ENCODE data around the gene NKAIN2. TPM values are rescaled to one million over a fixed set of nuclear protein-coding genes. Genes with fewer than 3 reads are reported as not detected.

The NKAIN2 gene
- total RNA-seq, 1 experiment from 2014 or later: not detected

GRCh38 chr6:124368131-124368530 lies 564.5 kb downstream of the NKAIN2 start:
- no peaks in the 10 kb centered on the region for H3K9me2 ChIP-seq (ENCODE audit: insufficient read depth)
- H3K27me3 ChIP-seq (ENCODE audit: insufficient read depth, low read length): 0 out of 2 replicates have a peak, but pooled peaks cover 4% of the 10 kb centered on the region
- POLR2A ChIA-PET: no interaction called here
- H3K36me3 ChIP-seq (ENCODE audit: control insufficient read depth in 1 of 2, insufficient read depth in 2 of 2, low read length in 2 of 2): no peaks in the 10 kb centered on the region
- no peak overlapping the region for H3K27ac ChIP-seq (ENCODE audit: low read depth, low read length)
- RAD21 ChIA-PET (ENCODE audit: low non-redundant PET in 1 of 2, low total read pairs in 2 of 2, uncharacterized antibody in 2 of 2, unreplicated experiment in 2 of 2): no interaction called here
- H3K9ac ChIP-seq (ENCODE audit: low read length): no peak overlapping the region
- CTCF ChIA-PET: no interaction called here
- no peak overlapping the region for H2AFZ ChIP-seq (ENCODE audit: low read depth, low read length, poor library complexity, severe bottlenecking)
- no peaks in the 10 kb centered on the region for H3K9me3 ChIP-seq (ENCODE audit: control insufficient read depth in 1 of 2, insufficient read depth in 1 of 2, low read depth in 1 of 2, low read length in 2 of 2)
- no peaks in the 10 kb centered on the region for H3K79me2 ChIP-seq (ENCODE audit: insufficient read depth, low read length)
- H3K4me3 ChIP-seq (replicated peaks in 1 of 2; ENCODE audit: low read depth in 1 of 2, low read length in 2 of 2): no peak overlapping the region
- DNase-seq (ENCODE audit: low read depth, low spot score): no peak
- H4K20me1 ChIP-seq (ENCODE audit: insufficient read depth): no peaks in the 10 kb centered on the region; the same call in 1 of the 2 replicates
- TF ChIP-seq ELF1 (IDR thresholded peaks at IDR 0.05; ENCODE audit: borderline replicate concordance, low read depth) (no peak), SRF (IDR thresholded peaks at IDR 0.05; ENCODE audit: low read depth) (no peak), SIN3A (IDR thresholded peaks at IDR 0.05; ENCODE audit: low read depth) (no peak), REST (IDR thresholded peaks at IDR 0.05; ENCODE audit: low read depth) (no peak), MAX (IDR thresholded peaks at IDR 0.05) (no peak), POLR2AphosphoS5 (IDR thresholded peaks at IDR 0.05; ENCODE audit: low read depth, low read length) (no peak)
- BruUV-seq (replicated peaks): no TSS peak
- no peaks in the 10 kb centered on the region for H3K4me1 ChIP-seq (ENCODE audit: control insufficient read depth in 1 of 2, insufficient read depth in 2 of 2, low read length in 2 of 2)
- H3K4me2 ChIP-seq (ENCODE audit: low read length): no peak overlapping the region
- no peak for ATAC-seq
- intact Hi-C loops (cut with micrococcal nuclease): no loop called here

DNA sequence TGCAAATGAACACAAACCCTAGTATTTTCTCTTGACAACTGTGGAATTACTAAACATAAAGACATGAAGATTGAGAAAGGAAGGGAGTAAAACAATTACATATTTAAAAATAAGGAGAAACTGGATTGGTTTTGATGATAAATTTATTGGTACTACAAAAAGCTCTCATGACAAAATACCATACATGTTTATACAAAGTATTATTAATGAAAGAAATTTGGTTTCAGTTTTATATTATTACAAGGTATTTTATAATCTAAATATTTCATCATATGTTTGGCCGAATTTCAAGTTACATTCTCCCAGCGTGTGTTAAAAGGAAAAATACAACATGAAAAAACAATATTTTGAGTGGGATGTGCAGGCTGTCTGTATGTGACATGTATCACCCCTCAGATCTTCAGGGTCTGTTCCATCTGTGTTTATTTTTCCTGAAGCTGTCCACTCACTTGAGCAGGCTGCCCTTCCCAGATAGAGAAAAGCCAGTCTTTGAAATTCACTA lies 568.4 kb downstream of the NKAIN2 start:
- Histone ChIP-seq H2AFZ (ENCODE audit: low read depth, low read length, poor library complexity, severe bottlenecking) (no peak overlapping the region), H3K4me2 (ENCODE audit: low read length) (no peak overlapping the region), H3K27ac (ENCODE audit: low read depth, low read length) (no peak overlapping the region), H3K36me3 (ENCODE audit: control insufficient read depth in 1 of 2, insufficient read depth in 2 of 2, low read length in 2 of 2) (no peaks in the 10 kb centered on the region), H3K9ac (ENCODE audit: low read length) (no peak overlapping the region), H3K27me3 (ENCODE audit: insufficient read depth, low read length) (0 out of 2 replicates have a peak, but pooled peaks cover 4% of the 10 kb centered on the region), H3K9me3 (ENCODE audit: control insufficient read depth in 1 of 2, insufficient read depth in 1 of 2, low read depth in 1 of 2, low read length in 2 of 2) (no peaks in the 10 kb centered on the region), H3K4me1 (ENCODE audit: control insufficient read depth in 1 of 2, insufficient read depth in 2 of 2, low read length in 2 of 2) (no peaks in the 10 kb centered on the region), H3K4me3 (replicated peaks in 1 of 2; ENCODE audit: low read depth in 1 of 2, low read length in 2 of 2) (no peak overlapping the region), H3K9me2 (ENCODE audit: insufficient read depth) (no peaks in the 10 kb centered on the region), H3K79me2 (ENCODE audit: insufficient read depth, low read length) (no peaks in the 10 kb centered on the region), H4K20me1 (ENCODE audit: insufficient read depth) (no peaks in the 10 kb centered on the region; the same call in 1 of the 2 replicates)
- DNase-seq (ENCODE audit: low read depth, low spot score) (no peak), ATAC-seq (no peak)
- intact Hi-C loops (cut with micrococcal nuclease): no loop called here
- BruUV-seq (replicated peaks): no TSS peak
- POLR2A ChIA-PET: no interaction called here
- TF ChIP-seq JUND (IDR thresholded peaks at IDR 0.05) (no peak), MAX (IDR thresholded peaks at IDR 0.05) (no peak), REST (IDR thresholded peaks at IDR 0.05; ENCODE audit: low read depth) (no peak), EGR1 (IDR thresholded peaks at IDR 0.05; ENCODE audit: low read depth) (no peak), POLR2A (IDR thresholded peaks at IDR 0.05; ENCODE audit: borderline replicate concordance, extremely low read depth, insufficient read depth, insufficient read length) (no peak), POLR2AphosphoS5 (IDR thresholded peaks at IDR 0.05; ENCODE audit: low read depth, low read length) (no peak)
- RAD21 ChIA-PET (ENCODE audit: low non-redundant PET in 1 of 2, low total read pairs in 2 of 2, uncharacterized antibody in 2 of 2, unreplicated experiment in 2 of 2): no interaction called here
- CTCF ChIA-PET: no interaction called here
